Fibroblast of pulmonary artery (primary cell): Measurements from ENCODE around the gene OR8G5.

Experiments
- DNase-seq: peaks from one replicate; pipeline ENCODE4 v3.0.0-alpha.2; 2010; ENCODE audit warnings: low read depth
- H3K4me3 ChIP-seq: replicated peaks from 2 replicates; pipeline ENCODE4 v1.5.1; 2011; ENCODE audit warnings: low read depth, mild to moderate bottlenecking, control low read depth, low read length, moderate library complexity
- TF ChIP-seq, protein P1 (sequence below): IDR thresholded peaks from 2 replicates; pipeline ENCODE4 v1.5.1; 2011; ENCODE audit warnings: mild to moderate bottlenecking, control low read depth, low read length, inconsistent platforms; ENCODE audit errors: missing control alignments

Gene OR8G5

DNA sequence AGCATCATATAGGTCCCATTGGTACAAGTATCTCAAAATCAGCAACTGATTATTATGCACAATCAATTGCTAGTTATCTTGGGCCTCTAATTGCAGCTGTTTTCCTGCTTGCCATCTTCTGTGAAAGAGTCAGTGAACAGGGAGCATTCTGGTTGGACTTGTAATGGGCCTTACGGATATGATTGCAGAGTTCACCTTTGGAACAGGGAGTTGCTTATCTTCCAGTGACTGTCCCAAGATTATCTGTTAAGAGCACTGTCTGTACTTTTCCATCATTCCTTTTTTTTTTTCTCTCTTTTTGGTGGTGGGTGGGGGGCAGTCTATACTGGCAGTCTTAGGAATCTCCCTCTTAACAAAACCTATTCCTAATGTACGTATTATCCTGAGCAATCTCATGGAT is 17.8 kb downstream of the OR8G5 start:
- no peak for DNase-seq
- TF ChIP-seq, protein P1, sequence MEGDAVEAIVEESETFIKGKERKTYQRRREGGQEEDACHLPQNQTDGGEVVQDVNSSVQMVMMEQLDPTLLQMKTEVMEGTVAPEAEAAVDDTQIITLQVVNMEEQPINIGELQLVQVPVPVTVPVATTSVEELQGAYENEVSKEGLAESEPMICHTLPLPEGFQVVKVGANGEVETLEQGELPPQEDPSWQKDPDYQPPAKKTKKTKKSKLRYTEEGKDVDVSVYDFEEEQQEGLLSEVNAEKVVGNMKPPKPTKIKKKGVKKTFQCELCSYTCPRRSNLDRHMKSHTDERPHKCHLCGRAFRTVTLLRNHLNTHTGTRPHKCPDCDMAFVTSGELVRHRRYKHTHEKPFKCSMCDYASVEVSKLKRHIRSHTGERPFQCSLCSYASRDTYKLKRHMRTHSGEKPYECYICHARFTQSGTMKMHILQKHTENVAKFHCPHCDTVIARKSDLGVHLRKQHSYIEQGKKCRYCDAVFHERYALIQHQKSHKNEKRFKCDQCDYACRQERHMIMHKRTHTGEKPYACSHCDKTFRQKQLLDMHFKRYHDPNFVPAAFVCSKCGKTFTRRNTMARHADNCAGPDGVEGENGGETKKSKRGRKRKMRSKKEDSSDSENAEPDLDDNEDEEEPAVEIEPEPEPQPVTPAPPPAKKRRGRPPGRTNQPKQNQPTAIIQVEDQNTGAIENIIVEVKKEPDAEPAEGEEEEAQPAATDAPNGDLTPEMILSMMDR, result no peak
- H3K4me3 ChIP-seq, result no peak overlapping the region

- H3K4me3 ChIP-seq, result no peak overlapping the region
- TF ChIP-seq, protein P1, result no peak
- peak; percentile 80 for DNase-seq
Measured at GRCh38 chr11:124276081-124276480, 19.9 kb downstream of the OR8G5 start.

DNA sequence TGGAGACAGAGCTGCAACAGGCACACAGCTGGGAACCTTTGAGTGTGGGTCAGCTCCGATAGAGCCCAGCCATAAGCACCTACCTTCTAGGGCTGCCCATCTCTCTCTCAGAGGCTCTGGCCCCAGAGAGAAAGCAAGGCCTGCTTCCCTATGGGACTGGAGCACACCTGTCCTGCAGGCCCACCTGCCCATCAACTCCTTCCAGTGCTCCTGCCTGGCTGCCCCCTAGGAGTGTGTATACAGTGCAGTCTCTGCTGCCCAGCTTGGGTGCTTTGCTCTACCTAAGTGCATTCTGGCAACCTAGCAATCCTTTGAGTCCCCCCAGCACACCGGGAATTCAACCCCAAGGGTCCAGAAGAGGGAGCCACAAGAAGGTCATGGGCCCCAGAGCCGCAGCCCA is 21.0 kb downstream of the OR8G5 start:
- H3K4me3 ChIP-seq, result no peak overlapping the region
- DNase-seq, result no peak
- TF ChIP-seq, protein P1, result no peak

GRCh38 chr11:124277804-124278203 is 21.6 kb downstream of the OR8G5 start:
- peak; percentile 16 for DNase-seq
- H3K4me3 ChIP-seq, result no peak overlapping the region
- TF ChIP-seq, protein P1, result peak; percentile 6

- TF ChIP-seq, protein P1, result no peak
- peak; percentile 88 for DNase-seq
Measured at GRCh38 chr11:124278261-124278660, 22.1 kb downstream of the OR8G5 start.

GRCh38 chr11:124285610-124286344 is 29.6 kb downstream of the OR8G5 start:
- H3K4me3 ChIP-seq, result no peak overlapping the region
- peak; percentile 96 for DNase-seq

More at GRCh38 chr11:124278261-124278660, 22.1 kb downstream of the OR8G5 start:
- no peak overlapping the region for H3K4me3 ChIP-seq

GRCh38 chr11:124294687-124295086 is 38.5 kb downstream of the OR8G5 start:
- no peak overlapping the region for H3K4me3 ChIP-seq
- DNase-seq, result no peak
- TF ChIP-seq, protein P1, result no peak

More at GRCh38 chr11:124285610-124286344, 29.6 kb downstream of the OR8G5 start:
- TF ChIP-seq, protein P1, result no peak
